ENCODE results near the gene TOLLIP. TPM values are rescaled to one million over a fixed set of nuclear protein-coding genes. Genes with fewer than 3 reads are reported as not detected.

Gene TOLLIP
- total and polyA plus RNA-seq, 2 of the 8 experiments (the other 6 are each of a cell fraction or from before 2014, with no cell fraction given): 23.7 to 34.7 TPM

GRCh38 chr11:1236316-1237127, 72.9 kb downstream of the TOLLIP start:
- peaks cover 0 to 1% of the 10 kb centered on the region in 2 experiments for H4K20me1 ChIP-seq (replicated peaks in 1 of 2; ENCODE audit: control insufficient read depth in 1 of 2, insufficient read depth in 2 of 2, low read length in 2 of 2)
- ChIA-PET POLR2A (ENCODE audit: partially characterized antibody) (no interaction called here), CTCF (ENCODE audit: partially characterized antibody) (interaction anchor here (0.7 to 1.5 kb wide), 2 partner anchors 10 to 16 kb away, joined by 3 read pairs; no protein-coding TSS in a partner anchor)
- no peak overlapping the region for H2AFZ ChIP-seq (ENCODE audit: low read length)
- no peak overlapping the region for H3K4ac ChIP-seq (replicated peaks; ENCODE audit: insufficient read length, low read depth, low read length)
- H3K79me2 ChIP-seq (ENCODE audit: control insufficient read depth in 1 of 2, insufficient read depth in 2 of 2, low read length in 2 of 2): no peaks in the 10 kb centered on the region
- H3K4me2 ChIP-seq (ENCODE audit: insufficient read depth in 1 of 2, low read depth in 2 of 2, low read length in 2 of 2): no peak overlapping the region
- H2BK12ac ChIP-seq (ENCODE audit: low read depth, low read length): no peak overlapping the region
- H3K27me3 ChIP-seq (replicated peaks in 1 of 4; ENCODE audit: control insufficient read depth in 3 of 4, extremely low read depth in 1 of 4, insufficient read depth in 3 of 4, low read length in 3 of 4): no peaks in the 10 kb centered on the region
- no peak overlapping the region for H4K5ac ChIP-seq (ENCODE audit: insufficient read length, low read depth, low read length)
- no peak overlapping the region for H3K4me3 ChIP-seq (ENCODE audit: extremely low read depth in 1 of 4, insufficient read depth in 2 of 4, low read depth in 3 of 4, low read length in 4 of 4)
- H3K4me1 ChIP-seq (replicated peaks in 1 of 4; ENCODE audit: control insufficient read depth in 3 of 4, insufficient read depth in 4 of 4, low read length in 3 of 4): no peaks in the 10 kb centered on the region; a peak in 1 of 7 replicates
- H3K56ac ChIP-seq (replicated peaks; ENCODE audit: insufficient read length, low read depth, low read length): no peak overlapping the region
- no peak overlapping the region for H2BK20ac ChIP-seq (ENCODE audit: low read length)
- no peak overlapping the region for H3K23ac ChIP-seq (ENCODE audit: insufficient read length)
- no peak overlapping the region for H2BK5ac ChIP-seq (ENCODE audit: low read depth, low read length)
- H3K9me3 ChIP-seq (ENCODE audit: insufficient read depth in 2 of 2, low read depth in 1 of 2, low read length in 1 of 2): peaks cover 0 to 15% of the 10 kb centered on the region in 2 experiments; a peak in 2 of 4 replicates
- H4K8ac ChIP-seq (ENCODE audit: extremely low read depth, insufficient read depth, low read length): 0 out of 2 replicates have a peak overlapping the region, but pooled peaks have one; percentile 51
- H2AK5ac ChIP-seq (ENCODE audit: low read depth, low read length): no peak overlapping the region
- H3K36me3 ChIP-seq (ENCODE audit: control insufficient read depth in 2 of 4, insufficient read depth in 4 of 4, low read length in 3 of 4): no peaks in the 10 kb centered on the region
- H3K18ac ChIP-seq (ENCODE audit: extremely low read depth, low read length): no peak overlapping the region
- H3K14ac ChIP-seq (ENCODE audit: insufficient read length): no peak overlapping the region
- WGBS, 2 experiments (ENCODE audit: extremely low coverage in 1 of 2, insufficient coverage in 1 of 2, insufficient read length in 1 of 2, insufficient replicate concordance in 2 of 2, low coverage in 1 of 2, low lambda C conversion rate in 2 of 2, missing lambda C conversion rate in 1 of 2): 94% methylated on average over 31 of the region's 37 CpGs; no CpG with 5 or more reads in 1 of the 2 experiments
- TF ChIP-seq HDAC2 (IDR thresholded peaks at IDR 0.05; ENCODE audit: borderline replicate concordance in 1 of 2, low read depth in 2 of 2, low read length in 2 of 2): no peak
- TF ChIP-seq CREB1 (IDR thresholded peaks at IDR 0.05): no peak
- no peak for TF ChIP-seq TAF1 (IDR thresholded peaks at IDR 0.05; ENCODE audit: low read depth, low read length)
- TF ChIP-seq PHF8 (conservative IDR thresholded peaks at IDR 0.05; ENCODE audit: low read depth, low read length): no peak
- TF ChIP-seq SRF (IDR thresholded peaks at IDR 0.05; ENCODE audit: low read depth, low read length): no peak
- FAIRE-seq (no peak), DNase-seq (ENCODE audit: low read depth in 1 of 2, low spot score in 2 of 2) (peak in 1 of 2 experiments; percentile 24)
- H3K23me2 ChIP-seq (ENCODE audit: low read depth, low read length): no peaks in the 10 kb centered on the region
- H2BK120ac ChIP-seq (replicated peaks; ENCODE audit: low read depth, low read length): no peak overlapping the region
- H2BK15ac ChIP-seq (ENCODE audit: low read length): no peak overlapping the region
- H3K79me1 ChIP-seq (ENCODE audit: low read depth, low read length): no peaks in the 10 kb centered on the region
- H3K9ac ChIP-seq (replicated peaks in 1 of 4; ENCODE audit: extremely low read depth in 1 of 4, low read depth in 3 of 4, low read length in 3 of 4): no peak overlapping the region
- no peak overlapping the region for H4K91ac ChIP-seq (replicated peaks; ENCODE audit: insufficient read length, low read length)
- no peak overlapping the region for H3K27ac ChIP-seq (ENCODE audit: low read depth, low read length)
